Spinal cord (tissue), 4 donors: ENCODE data around the gene OPN5. TPM values are rescaled to one million over a fixed set of nuclear protein-coding genes. Genes with fewer than 3 reads are reported as not detected.

ENCODE experiments used
- polyA plus RNA-seq, 2 donors: library from polyadenylated mRNA; unstranded; fragments of 120-200 nt; gene quantifications; one replicate each; pipeline ENCODE4 v1.2.1, GENCODE V29; 2013; ENCODE audit not compliant: insufficient read length in 2 of 2
- small RNA-seq: library from RNA; depleted of rRNA; stranded (forward); fragments of <200 nt; gene quantifications from one replicate; pipeline ENCODE3, GENCODE V24; 2014; ENCODE audit warnings: low replicate concordance
- total RNA-seq, 2 donors: library from RNA; depleted of rRNA in 1 of 2; stranded (reverse); fragments of 120-200 nt in 1 of 2; fragments of >200 nt in 1 of 2; gene quantifications; one replicate each; pipeline versions ENCODE4 v1.2.3 to v1.2.4, GENCODE V29; 2013 to 2014

OPN5 gene
- total and polyA plus RNA-seq, 4 donors, result 0.10 to 1.0 (median 0.59) TPM; not detected in 1

Small RNAs within 50 kb of the gene (small RNA-seq; reads per million reads assigned to genes)
- gene RNU1-105P, result not detected

Other genes with a start within 250 kb of the OPN5 start
- gene ADGRF4, start 83.5 kb upstream of the OPN5 start, total RNA-seq, result not detected
- not detected for gene ADGRF4, start 83.5 kb upstream of the OPN5 start, polyA plus RNA-seq